ENCODE measurements around the gene HMX3. TPM values are rescaled to one million over a fixed set of nuclear protein-coding genes. Genes with fewer than 3 reads are reported as not detected.
A peak's percentile ranks its signal among the peaks of the same experiment; 100 is the strongest.

The HMX3 gene
- total and polyA plus RNA-seq, 2 donors (not counting 3 experiments of a cell fraction or from before 2014, with no cell fraction given): not detected

- Histone ChIP-seq H3K4me1 (ENCODE audit: control insufficient read depth, extremely low read depth, insufficient read depth, low read length) (peaks cover 3% of the 10 kb centered on the region), H3K9me1 (replicated peaks; ENCODE audit: control insufficient read depth, extremely low read depth, insufficient read depth, low read length) (no peaks in the 10 kb centered on the region), H3K9ac (replicated peaks; ENCODE audit: extremely low read depth, insufficient read depth, low read length) (no peak overlapping the region), H3K27ac (ENCODE audit: insufficient read depth, low read depth, low read length) (no peak overlapping the region), H3K4me3 (replicated peaks in 1 of 3; ENCODE audit: insufficient read depth in 1 of 3, low read depth in 1 of 3, low read length in 3 of 3) (no peak overlapping the region), H3K9me3 (replicated peaks; ENCODE audit: control insufficient read depth, insufficient read depth, low read length) (no peaks in the 10 kb centered on the region), H3K27me3 (ENCODE audit: control insufficient read depth in 2 of 2, insufficient read depth in 2 of 2, low read length in 2 of 2) (peaks cover 89 to 100% of the 10 kb centered on the region in 2 experiments), H3K79me2 (ENCODE audit: control insufficient read depth, insufficient read depth, low read length) (no peaks in the 10 kb centered on the region), H3K36me3 (ENCODE audit: control insufficient read depth in 2 of 2, extremely low read depth in 1 of 2, insufficient read depth in 2 of 2, low read length in 2 of 2) (no peaks in the 10 kb centered on the region), H2AFZ (ENCODE audit: low read depth, low read length) (no peak overlapping the region), H3K4me2 (ENCODE audit: insufficient read depth, low read length) (no peak overlapping the region), H4K20me1 (replicated peaks; ENCODE audit: control insufficient read depth, extremely low read depth, insufficient read depth, low read length) (no peaks in the 10 kb centered on the region)
- no peak for FAIRE-seq
- TF ChIP-seq GATA2 (IDR thresholded peaks at IDR 0.05; ENCODE audit: insufficient read depth, insufficient read length, low read depth, low read length) (no peak), MYC (IDR thresholded peaks at IDR 0.05; ENCODE audit: low read depth, low read length) (no peak), POLR2A (IDR thresholded peaks at IDR 0.05; ENCODE audit: low read depth, low read length) (no peak), EZH2 (IDR thresholded peaks at IDR 0.05; ENCODE audit: borderline replicate concordance, low read depth, low read length, severe bottlenecking) (peak; percentile 97), POLR2AphosphoS5 (IDR thresholded peaks at IDR 0.05; ENCODE audit: insufficient read depth, low read depth, low read length) (no peak)
- intact Hi-C loops (cut with micrococcal nuclease): loop anchor here (1.0 kb wide), 1 partner anchor 9 kb away; the partner anchor contains the start of gene HMX2
- no peak for DNase-seq (ENCODE audit: low read depth, low spot score)
- dilution Hi-C loops (cut with MboI; ENCODE audit: extremely low pct_ligation_motif_present, low sequenced_read_pairs): no loop called here
- ChIA-PET POLR2A (no interaction called here), CTCF (interaction anchor here (1.1 to 2.6 kb wide), 2 partner anchors 11 to 14 kb away, joined by 7 to 12 read pairs; partner anchors contain the start of gene BUB3)
- BruUV-seq (replicated peaks): no TSS peak
These were observed 3.9 kb downstream of the HMX3 start for GRCh38 chr10:123139521-123140163.

GRCh38 chr10:123140164-123140982, 4.6 kb downstream of the HMX3 start:
- intact Hi-C loops (cut with micrococcal nuclease): no loop called here
- FAIRE-seq: peak; percentile 54
- POLR2A ChIA-PET: no interaction called here

More at GRCh38 chr10:123140164-123140982, 4.6 kb downstream of the HMX3 start:
- Histone ChIP-seq H3K9me3 (replicated peaks; ENCODE audit: control insufficient read depth, insufficient read depth, low read length) (no peaks in the 10 kb centered on the region), H3K4me3 (replicated peaks in 1 of 3; ENCODE audit: insufficient read depth in 1 of 3, low read depth in 1 of 3, low read length in 3 of 3) (no peak overlapping the region), H3K4me2 (ENCODE audit: insufficient read depth, low read length) (no peak overlapping the region), H2AFZ (ENCODE audit: low read depth, low read length) (no peak overlapping the region), H3K27ac (ENCODE audit: insufficient read depth, low read depth, low read length) (no peak overlapping the region), H3K9me1 (replicated peaks; ENCODE audit: control insufficient read depth, extremely low read depth, insufficient read depth, low read length) (no peaks in the 10 kb centered on the region), H3K27me3 (ENCODE audit: control insufficient read depth in 2 of 2, insufficient read depth in 2 of 2, low read length in 2 of 2) (peaks cover 89 to 100% of the 10 kb centered on the region in 2 experiments), H4K20me1 (replicated peaks; ENCODE audit: control insufficient read depth, extremely low read depth, insufficient read depth, low read length) (no peaks in the 10 kb centered on the region), H3K4me1 (ENCODE audit: control insufficient read depth, extremely low read depth, insufficient read depth, low read length) (peaks cover 2% of the 10 kb centered on the region), H3K9ac (replicated peaks; ENCODE audit: extremely low read depth, insufficient read depth, low read length) (no peak overlapping the region), H3K79me2 (ENCODE audit: control insufficient read depth, insufficient read depth, low read length) (no peaks in the 10 kb centered on the region), H3K36me3 (ENCODE audit: control insufficient read depth in 2 of 2, extremely low read depth in 1 of 2, insufficient read depth in 2 of 2, low read length in 2 of 2) (no peaks in the 10 kb centered on the region)
- dilution Hi-C loops (cut with MboI; ENCODE audit: extremely low pct_ligation_motif_present, low sequenced_read_pairs): no loop called here
- no TSS peak for BruUV-seq (replicated peaks)
- CTCF ChIA-PET: interaction anchor here (1.1 to 2.6 kb wide), 2 partner anchors 10 to 14 kb away, joined by 7 to 12 read pairs; partner anchors contain the start of gene BUB3
- peak; percentile 93 for TF ChIP-seq EZH2 (IDR thresholded peaks at IDR 0.05; ENCODE audit: borderline replicate concordance, low read depth, low read length, severe bottlenecking)
- TF ChIP-seq, protein P1, sequence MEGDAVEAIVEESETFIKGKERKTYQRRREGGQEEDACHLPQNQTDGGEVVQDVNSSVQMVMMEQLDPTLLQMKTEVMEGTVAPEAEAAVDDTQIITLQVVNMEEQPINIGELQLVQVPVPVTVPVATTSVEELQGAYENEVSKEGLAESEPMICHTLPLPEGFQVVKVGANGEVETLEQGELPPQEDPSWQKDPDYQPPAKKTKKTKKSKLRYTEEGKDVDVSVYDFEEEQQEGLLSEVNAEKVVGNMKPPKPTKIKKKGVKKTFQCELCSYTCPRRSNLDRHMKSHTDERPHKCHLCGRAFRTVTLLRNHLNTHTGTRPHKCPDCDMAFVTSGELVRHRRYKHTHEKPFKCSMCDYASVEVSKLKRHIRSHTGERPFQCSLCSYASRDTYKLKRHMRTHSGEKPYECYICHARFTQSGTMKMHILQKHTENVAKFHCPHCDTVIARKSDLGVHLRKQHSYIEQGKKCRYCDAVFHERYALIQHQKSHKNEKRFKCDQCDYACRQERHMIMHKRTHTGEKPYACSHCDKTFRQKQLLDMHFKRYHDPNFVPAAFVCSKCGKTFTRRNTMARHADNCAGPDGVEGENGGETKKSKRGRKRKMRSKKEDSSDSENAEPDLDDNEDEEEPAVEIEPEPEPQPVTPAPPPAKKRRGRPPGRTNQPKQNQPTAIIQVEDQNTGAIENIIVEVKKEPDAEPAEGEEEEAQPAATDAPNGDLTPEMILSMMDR (IDR thresholded peaks at IDR 0.05; ENCODE audit: extremely low read depth in 1 of 2, insufficient read depth in 1 of 2, low read depth in 1 of 2, low read length in 2 of 2): no peak
- DNase-seq (ENCODE audit: low read depth, low spot score): no peak
